IPS DF 4.7 (cell line): ENCODE results near the gene UBA1.

Source experiments
- DNase-seq: peaks from one replicate; pipeline ENCODE4 v3.0.0-alpha.2; 2013; ENCODE audit warnings: low spot score; ENCODE audit errors: extremely low read depth

UBA1 gene

DNA sequence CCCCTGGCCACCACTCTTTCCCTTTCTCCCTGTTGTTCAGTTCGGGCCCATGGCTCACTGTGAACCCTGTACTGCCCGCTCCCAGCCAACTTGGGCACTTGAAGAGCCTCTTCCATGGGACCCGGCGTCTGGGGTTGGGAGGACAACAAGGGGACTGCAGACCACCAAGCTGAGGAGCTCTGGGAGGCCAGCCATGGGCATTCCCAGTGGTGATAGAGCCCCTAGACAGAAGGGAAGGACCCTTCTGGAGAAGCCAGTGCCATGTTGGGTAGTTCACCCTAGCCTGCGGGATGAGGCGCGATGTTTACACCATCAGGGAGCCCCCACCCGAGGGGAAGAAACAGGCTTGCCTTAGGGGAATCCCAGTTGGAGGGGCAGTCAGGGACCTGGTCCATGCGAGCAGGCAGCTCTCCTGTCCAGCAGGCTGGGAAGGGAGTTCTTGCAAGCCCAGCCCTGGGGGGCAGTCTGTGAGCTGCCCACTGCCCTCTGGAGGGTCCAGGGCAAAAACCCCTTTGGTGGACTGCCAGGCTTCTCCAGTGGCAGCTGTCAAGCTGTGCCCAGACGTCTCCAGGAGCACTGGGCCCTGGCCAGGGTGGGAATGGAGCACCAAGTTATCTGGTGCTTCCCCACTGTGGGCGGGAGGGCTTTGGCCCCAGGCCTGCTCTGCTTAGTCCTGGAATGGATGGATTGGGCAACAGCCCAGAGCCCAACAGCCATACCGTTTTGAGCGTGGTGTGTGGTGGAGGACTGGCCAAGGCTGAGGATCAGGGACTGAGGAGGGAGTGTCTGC is 23.7 kb upstream of the UBA1 start:
- no peak for DNase-seq

DNA sequence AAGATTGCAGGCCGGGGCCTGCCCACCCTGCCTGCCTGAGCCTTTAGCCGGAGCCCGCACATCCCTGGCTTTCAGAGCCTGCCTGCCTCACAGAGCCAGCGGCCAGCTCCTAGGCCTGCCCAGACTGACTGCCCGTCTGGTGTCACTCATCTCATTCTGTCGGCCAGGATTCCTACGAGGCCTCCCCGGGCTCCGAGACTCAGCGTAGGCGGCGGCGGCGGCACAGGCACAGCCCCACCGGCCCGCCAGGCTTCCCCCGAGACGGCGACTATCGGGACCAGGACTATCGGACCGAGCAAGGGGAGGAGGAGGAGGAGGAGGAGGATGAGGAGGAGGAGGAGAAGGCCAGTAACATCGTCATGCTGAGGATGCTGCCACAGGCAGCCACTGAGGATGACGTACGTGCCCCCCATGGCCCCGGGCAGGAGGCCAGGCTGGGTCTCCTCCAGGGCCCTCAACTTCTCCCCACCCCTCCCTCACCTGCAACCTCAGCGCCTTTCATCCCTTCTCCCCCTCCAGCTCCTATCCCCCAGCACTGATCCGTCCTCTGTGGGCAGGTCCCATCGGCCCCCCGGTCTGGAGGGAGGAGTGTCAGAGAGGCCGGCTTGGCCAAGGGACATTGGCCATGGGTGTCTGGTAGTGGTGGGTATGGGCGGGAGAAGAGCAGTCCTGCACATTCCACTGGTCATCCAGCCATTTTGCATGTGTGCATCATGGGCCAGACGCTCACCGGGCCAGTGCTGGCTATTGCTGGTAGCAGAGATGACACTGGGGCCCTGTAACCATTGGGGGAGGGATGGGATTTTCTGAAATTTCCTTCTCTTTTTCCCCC is 22.6 kb upstream of the UBA1 start:
- no peak for DNase-seq

DNA sequence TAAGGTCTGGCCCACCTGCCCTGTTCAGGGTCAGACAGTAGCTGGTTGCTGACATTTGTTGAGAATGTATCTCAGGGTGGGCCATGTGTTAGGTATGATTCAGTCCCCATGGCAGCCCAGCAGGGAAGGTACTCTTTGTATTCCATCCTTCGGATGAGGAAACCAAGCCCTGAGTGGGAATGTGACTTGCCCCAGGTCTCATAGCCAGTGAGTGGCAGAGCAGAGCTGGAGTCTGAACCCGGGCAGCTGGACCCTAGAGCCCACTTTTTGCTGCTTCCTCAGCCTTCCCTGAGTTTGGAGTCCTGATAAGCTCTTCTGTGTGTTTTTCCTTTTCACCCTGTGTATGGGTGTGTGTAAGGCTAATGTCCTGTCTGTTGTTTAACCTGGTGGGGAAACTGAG is 21.6 kb upstream of the UBA1 start:
- DNase-seq, result no peak

DNA sequence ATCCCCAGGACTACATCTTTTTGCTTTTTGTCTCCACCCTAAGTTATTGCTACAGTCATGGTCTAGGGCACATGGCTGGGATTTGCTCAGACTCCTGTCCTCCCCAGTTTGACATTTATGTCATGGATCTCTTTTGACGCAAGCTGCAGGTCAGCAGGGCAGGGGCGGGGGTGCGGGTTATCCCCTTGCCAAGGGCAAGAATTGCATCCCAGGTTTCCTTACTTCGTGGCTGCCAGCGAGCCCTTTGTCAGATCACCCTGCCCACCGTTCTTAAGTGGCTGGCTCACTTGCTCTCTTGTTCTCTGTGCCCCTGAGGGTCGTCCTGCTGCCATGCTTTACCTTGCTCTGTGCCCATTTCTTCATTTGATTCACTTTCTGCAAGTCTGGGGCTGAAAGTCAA is 21.1 kb upstream of the UBA1 start:
- no peak for DNase-seq

GRCh38 chrX:47172971-47173792 is 20.4 kb upstream of the UBA1 start:
- no peak for DNase-seq

DNA sequence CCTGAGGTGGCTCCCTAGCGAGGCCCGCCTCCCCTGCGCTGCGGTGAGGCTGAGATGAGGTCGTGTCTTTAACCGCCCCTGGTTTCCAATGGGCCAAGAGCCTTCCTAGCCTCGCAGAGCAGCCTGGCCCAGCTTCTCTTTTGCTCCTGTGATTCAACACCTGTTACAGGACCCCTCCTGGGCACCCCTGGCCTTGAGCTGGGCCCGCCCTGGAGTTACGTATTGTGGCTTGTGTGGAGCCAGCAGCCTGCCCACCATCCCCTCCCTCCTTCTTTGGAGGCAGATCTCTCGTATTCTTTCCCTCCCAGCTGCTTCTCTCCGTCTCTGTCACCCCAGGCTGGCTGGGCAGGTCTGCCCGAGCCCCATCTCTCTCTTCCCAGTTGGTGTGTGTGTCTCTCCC is 19.3 kb upstream of the UBA1 start:
- no peak for DNase-seq

- DNase-seq, result no peak
These were observed 18.6 kb upstream of the UBA1 start for GRCh38 chrX:47174846-47175587.

DNA sequence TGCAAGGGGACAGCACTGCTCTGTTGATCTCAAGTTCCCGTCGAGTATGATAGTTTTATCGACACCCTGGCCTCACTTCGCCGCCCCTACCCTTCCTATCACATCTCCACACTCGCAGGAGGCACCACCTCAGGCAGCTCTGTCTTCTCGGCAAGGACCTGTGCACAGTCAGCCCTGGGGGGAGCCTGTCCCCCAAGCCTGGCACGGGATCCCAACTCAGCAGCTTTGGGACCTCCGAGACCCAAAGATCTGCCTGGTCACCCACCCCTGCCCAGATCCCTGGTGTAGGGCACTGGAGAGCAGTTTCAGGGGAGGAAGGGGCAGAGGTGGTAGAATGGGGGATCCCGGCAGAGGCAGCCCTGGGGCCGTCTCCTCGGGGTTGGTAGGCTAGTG is 18.0 kb upstream of the UBA1 start:
- no peak for DNase-seq

DNA sequence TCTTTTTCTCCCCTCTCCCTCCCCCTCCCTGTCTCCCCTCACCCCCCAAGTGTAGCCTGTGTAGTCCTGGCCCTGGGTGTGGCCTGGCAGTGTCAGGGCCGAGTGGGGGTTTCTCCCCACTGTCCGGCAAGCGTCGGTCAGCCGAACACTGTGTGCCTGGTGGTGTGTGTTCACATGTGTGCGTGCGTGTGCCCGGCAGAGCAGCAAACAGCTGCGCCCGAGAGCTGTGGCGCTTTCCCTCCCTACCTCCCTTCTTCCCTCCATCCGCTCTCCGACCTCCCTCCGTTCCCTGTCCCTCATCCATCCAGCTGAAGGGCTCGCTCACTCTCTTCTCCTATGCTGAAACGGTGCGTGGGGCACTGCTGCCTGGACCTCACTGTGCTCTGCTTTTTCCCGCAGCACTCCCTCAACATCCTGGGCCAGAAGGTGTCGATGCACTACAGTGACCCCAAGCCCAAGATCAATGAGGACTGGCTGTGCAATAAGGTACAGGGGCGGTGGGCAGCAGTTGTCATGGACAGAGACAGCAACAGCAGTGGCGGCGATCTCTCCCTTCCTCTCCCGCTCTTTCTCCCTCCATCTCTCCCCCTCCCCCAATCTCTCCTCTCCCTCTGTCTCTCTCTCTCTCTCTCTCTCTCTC is 17.4 kb upstream of the UBA1 start:
- no peak for DNase-seq

- no peak for DNase-seq
These were observed 16.6 kb upstream of the UBA1 start for GRCh38 chrX:47177079-47177478.

DNA sequence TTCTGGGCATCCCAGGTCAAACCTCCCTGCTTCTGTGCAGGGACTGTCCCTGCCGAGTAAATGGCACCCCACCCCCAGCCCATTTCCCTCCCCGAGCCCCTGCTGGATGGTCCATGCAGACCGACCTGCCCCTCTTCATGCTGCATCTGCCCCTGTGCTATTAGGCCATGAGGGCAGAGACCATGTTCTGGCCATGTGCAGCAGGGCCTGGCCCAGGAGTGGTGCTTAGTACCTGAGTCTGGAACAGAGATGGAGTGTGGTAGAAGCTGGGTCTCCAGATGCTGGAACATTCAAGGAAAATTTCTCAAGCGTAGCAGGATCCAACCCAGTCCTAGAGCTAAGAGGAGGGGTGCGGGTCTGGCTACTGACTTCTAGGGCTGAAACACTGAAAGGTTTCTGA is 15.3 kb upstream of the UBA1 start:
- no peak for DNase-seq

GRCh38 chrX:47179221-47179927 is 14.3 kb upstream of the UBA1 start:
- no peak for DNase-seq

DNA sequence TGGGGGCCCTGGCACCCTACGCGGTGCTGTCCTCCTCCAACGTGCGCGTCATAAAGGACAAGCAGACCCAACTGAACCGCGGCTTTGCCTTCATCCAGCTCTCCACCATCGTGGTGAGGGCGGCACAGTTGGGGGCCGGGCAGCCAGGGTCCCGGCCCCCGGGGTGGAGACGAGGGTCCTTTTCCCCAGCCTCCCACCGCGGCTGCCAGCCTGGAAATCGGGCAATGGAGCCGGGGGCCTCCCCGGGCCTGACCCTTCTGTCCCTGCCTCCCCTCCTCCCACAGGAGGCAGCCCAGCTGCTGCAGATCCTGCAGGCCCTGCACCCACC is 13.7 kb upstream of the UBA1 start:
- DNase-seq, result no peak

- DNase-seq, result no peak
These were observed 13.3 kb upstream of the UBA1 start for GRCh38 chrX:47180346-47180745.

DNA sequence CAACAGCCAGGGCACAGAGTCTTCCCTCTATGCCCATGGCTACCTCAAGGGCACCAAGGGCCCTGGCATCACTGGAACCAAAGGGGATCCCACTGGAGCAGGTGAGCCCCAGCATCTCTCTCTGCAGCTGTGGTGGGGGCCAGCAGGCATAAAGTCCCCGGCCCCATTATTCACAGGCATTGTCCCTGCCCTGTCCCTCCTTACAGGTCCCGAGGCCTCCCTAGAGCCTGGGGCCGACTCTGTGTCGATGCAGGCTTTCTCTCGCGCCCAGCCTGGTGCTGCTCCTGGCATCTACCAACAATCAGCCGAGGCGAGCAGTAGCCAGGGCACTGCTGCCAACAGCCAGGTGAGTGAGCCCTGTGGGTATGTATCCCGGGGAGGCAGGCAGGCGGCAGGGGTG is 12.3 kb upstream of the UBA1 start:
- no peak for DNase-seq

GRCh38 chrX:47182106-47182700 is 11.4 kb upstream of the UBA1 start:
- no peak for DNase-seq

DNA sequence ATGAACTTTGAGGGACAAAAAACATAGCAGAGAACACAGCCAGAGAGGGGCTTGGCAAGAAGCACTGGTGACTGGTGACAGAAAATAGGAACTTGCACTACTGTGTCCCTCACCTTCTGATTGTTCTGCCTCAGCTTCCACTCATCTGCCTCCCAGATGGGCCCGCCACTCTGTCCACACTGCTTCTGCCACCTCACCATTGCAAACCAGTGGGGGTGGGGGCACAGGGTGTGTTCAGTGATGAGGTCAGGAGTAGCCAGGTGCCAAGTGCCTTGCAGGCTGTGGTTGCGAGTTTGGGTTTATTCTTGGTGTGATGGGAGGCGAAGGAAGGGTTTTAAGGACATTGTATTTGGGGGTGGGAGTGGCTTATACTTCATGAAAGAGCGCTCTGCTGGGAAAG is 9.1 kb upstream of the UBA1 start:
- no peak for DNase-seq

- DNase-seq, result no peak
These were observed 8.4 kb upstream of the UBA1 start for GRCh38 chrX:47185241-47185640.

DNA sequence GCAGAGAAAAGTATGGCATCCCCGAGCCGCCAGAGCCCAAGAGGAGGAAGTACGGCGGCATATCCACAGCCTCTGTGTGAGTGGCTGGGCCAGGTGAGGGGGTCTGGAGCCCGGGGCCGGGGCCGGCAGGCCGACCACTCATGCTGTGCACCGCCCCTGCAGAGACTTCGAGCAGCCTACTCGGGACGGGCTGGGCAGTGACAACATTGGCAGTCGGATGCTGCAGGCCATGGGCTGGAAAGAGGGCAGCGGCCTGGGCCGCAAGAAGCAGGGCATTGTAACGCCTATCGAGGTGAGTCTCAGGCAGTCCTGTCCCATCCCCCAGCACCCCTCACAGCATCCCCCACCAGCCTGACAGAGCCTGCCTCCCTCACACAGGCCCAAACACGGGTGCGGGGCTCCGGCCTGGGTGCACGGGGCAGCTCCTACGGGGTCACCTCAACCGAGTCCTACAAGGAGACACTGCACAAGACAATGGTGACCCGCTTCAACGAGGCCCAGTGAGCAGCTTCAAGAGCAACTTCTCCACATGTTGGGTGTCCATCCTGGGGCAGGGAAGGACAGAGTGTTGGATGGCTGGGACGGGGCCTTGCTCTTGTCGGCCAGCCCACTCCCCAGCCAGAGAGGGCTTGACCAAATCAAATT is 7.4 kb upstream of the UBA1 start:
- no peak for DNase-seq
